ENCODE results near the gene QRFP.

DNA sequence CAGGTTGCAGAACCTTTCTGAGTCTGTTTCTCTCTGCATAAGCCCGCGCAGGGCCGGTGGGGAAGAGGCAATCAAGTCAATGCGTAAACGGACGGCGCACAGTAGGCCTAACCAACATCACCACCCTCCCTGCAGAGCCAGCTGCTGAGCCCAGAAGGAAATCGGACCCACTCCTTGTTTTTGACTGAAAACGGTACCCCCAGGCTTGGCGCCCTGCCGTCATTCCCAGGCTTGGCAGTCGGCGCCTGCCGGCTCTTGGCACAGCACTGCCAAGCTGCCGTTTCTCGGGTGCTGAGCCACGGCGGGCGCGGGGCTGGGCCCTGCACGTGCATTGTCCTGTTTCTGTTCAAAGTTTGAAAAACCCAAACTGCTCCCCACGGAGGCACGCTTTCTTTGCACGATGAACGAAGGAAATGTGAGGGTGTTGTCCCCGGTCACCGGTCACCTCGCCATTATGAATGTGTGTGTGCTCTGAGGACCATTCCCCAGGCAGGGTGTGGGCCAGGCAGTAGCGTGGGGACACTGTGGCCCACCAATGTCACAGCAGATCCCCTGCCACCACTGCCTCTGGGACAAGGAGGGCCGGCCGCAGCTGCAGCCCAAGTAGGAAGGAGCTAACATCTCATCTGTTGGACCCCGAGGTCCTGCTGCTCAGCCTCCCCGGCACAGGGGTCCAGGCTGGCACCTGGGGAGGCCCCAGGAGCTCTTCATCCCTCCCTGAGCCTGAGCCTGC lies 22.4 kb upstream of the QRFP start:
- TF ChIP-seq EP300 (IDR thresholded peaks at IDR 0.05) (no peak), POLR2A (IDR thresholded peaks at IDR 0.05) (no peak), POLR2AphosphoS5 (IDR thresholded peaks at IDR 0.05) (no peak)
- TF ChIP-seq, protein P1, sequence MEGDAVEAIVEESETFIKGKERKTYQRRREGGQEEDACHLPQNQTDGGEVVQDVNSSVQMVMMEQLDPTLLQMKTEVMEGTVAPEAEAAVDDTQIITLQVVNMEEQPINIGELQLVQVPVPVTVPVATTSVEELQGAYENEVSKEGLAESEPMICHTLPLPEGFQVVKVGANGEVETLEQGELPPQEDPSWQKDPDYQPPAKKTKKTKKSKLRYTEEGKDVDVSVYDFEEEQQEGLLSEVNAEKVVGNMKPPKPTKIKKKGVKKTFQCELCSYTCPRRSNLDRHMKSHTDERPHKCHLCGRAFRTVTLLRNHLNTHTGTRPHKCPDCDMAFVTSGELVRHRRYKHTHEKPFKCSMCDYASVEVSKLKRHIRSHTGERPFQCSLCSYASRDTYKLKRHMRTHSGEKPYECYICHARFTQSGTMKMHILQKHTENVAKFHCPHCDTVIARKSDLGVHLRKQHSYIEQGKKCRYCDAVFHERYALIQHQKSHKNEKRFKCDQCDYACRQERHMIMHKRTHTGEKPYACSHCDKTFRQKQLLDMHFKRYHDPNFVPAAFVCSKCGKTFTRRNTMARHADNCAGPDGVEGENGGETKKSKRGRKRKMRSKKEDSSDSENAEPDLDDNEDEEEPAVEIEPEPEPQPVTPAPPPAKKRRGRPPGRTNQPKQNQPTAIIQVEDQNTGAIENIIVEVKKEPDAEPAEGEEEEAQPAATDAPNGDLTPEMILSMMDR (IDR thresholded peaks at IDR 0.05): no peak

Data from suprapubic skin (tissue), 4 donors.